ENCODE results near the gene DSP.

Gene DSP

DNA sequence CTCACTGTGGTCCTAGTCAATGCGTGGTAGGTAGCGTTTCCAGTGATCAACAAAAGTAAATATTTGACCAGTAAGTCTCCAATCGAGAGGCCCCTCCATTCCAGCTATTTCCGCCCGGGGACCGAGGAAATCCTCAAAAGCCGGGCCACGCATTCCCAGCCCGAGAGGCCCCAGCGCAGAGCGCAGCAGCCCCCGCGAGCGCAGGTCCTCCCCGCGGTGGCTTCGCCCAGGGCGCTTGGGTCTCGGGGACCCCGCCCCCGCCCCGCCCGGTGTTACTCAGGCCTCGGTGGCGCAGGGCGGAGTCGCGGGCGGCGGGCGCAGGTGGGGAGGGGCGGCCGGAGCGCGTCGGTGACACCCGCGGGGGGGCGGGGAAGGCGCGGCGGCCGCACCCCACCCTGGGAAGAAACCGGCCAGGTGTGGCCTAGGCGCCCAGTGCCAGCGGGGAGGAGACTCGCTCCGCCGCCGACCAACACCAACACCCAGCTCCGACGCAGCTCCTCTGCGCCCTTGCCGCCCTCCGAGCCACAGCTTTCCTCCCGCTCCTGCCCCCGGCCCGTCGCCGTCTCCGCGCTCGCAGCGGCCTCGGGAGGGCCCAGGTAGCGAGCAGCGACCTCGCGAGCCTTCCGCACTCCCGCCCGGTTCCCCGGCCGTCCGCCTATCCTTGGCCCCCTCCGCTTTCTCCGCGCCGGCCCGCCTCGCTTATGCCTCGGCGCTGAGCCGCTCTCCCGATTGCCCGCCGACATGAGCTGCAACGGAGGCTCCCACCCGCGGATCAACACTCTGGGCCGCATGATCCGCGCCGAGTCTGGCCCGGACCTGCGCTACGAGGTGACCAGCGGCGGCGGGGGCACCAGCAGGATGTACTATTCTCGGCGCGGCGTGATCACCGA lies at the start of gene DSP:
TSS of gene DSP (plus strand) at position 497 of the 890 bp plus-strand sequence. CDS start at position 742, 245 bp downstream.
- DNase-seq: no peak

GRCh38 chr6:7493866-7494265 lies 47.6 kb upstream of the DSP start:
- no peak for DNase-seq

DNA sequence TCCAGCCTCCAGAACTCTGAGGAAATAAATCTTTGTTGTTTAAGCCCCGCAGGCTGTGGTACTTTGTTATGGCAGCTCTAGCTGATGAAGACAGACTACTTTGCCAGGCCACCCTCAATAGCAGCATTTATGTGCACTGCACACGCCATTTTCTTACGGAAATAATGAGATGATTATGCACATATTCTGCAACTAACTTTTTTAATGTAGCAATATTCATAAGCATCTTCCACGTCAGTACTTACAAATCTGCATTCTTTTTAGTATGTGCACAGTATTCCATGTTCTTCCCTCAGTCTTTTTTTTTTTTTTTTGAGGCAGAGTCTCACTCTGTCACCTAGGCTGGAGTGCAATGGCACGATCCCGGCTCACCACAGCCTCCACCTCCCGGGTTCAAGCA lies 46.8 kb upstream of the DSP start:
- no peak for DNase-seq

DNA sequence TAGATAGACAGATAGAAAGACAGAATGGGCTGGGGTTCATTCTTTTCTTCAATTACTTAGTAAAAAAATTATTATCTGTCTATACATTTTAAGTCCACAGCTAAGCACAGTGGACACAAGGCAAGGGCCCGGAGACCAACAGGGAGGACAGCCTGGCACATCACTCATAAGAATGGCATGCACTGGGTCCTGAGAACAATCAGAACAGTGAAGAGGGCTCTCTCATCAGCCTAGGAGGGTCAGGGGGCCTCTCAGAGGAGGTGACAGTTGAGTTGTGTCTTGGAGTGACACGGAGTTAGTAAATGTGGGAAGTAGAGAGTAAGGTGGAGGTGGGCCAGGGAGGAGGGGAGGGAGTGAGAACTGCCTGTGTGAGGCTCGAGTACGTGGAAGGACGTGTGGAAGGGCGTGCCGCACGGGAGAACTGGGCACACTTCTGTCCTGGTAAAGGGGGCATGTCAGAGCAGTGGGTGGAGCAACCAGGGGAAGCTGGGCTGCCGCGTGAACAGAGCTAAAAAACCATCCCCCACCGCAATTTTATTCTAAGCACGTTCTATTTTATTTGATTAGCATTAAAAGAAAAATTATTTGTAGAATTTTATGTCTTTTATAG lies 45.1 kb upstream of the DSP start:
- no peak for DNase-seq

- DNase-seq: no peak
These were observed 40.7 kb upstream of the DSP start for GRCh38 chr6:7500752-7501282.

DNA sequence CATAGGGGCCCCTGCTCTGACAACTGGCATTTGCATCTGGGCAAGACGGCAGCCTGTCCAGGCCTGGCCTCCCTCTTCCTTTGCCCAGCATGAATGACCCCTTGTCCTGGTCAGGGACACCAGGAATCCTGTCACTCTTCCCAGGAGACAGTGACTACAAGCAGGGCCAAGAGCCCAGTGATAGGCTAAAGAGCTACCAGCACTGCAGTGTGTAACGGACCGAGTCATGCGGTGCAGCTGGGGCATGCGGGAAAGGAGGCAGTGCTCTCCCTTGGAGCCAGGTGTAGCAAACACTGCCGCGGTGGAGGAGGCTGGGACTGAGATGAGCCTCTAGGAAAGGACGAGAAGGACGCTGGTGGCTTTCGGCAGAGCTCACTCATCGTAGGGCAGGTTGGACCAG lies 38.7 kb upstream of the DSP start:
- no peak for DNase-seq

DNA sequence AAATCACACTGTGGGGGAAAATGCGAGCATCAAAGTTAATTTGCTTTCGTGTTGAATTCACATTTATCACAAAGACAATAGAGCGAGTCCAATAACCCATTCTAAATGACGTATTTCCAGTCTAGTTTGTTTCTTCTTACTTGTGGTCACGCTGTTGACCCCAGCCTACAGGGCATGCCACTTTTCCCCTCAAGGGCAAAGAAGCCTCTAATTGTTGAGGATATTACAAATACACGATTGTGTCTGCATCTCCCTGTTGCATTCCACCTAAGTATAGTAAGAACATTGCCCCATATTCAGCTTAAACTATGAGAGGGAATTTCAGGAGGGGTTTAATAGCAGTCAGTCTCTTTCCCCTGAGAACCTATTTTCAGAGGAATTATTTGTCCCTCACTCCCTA lies 37.4 kb upstream of the DSP start:
- no peak for DNase-seq

DNA sequence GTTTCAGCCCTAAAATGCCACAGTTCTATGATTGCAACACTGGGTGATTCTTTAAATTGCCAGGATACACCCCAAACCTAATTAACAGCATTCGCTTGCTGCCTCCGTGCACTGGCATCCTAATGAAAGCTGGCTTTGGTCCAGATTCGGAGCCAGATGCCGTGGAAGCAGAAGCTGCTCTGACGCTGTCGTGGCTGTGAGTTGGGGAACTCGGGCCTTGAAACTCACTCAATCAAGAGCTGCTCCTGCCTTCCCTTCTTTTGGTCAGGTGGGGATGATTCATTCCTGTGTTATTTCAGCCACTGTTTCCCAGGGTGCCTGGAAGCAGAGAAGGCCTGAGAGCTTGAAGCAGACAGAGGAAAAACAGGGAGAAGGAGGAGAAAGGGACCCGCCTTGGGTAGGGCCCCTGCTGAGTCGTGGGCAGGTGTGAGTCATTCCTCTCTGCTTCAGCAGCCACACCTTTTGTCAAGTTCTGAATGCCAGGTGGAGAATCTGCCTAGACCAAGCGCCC lies 36.2 kb upstream of the DSP start:
- DNase-seq: no peak

DNA sequence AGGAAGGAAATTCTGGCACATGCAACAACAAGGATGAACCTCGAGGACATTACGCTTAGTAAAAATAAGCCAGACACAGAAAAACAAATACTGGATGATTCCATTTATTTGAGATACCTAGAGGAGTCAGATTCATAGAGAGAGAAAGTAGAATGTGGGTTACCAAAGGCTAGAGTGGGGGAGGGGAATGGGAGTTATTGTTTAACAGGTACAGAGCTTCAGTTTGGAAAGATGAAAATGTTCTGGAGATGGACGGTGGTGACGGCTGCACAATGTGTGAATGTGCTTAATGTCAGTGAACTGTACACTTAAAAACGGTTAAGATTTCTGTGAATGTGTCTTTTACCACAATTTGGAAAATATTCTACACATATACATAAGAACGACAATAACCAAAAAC lies 33.9 kb upstream of the DSP start:
- no peak for DNase-seq

DNA sequence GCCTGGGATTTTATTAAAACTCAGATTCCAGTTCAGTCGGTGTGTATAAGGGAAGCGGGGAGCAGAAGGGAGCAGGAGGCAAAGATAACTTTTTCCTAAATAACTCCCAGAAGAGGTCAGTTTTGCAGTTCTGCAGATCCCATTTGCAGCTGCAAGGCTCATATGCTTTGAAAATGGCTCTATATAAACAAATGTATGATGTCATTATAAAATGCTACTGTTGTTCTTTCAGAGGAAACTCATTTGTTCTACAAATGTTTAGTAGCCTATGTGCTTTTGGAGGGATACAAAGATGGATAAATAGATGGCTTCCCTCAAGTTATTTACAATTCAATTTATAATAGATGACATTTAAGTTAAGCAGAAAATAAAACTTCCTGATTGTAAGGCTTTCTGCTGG lies 29.2 kb upstream of the DSP start:
- no peak for DNase-seq

- DNase-seq: no peak
These were observed 27.9 kb upstream of the DSP start for GRCh38 chr6:7513529-7513928.

- no peak for DNase-seq
These were observed 26.1 kb upstream of the DSP start for GRCh38 chr6:7515363-7515762.

DNA sequence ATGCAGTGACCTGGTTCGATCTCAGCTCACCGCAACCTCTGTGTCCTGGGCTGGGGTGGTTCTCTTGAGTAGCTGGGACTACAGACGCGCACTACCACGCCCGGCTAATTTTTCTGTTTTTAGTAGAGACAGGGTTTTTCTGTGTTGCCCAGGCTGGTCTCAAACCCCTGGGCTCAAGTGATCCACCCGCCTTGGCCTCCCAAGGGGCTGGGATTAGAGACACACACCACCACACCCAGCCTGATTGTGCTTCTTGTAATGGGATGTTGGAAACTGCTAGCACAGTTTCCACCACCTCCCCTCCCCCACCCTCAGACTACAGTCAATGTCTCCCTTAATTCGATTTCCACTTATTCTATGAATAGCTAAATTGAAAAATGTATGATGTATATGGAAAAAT lies 22.6 kb upstream of the DSP start:
- DNase-seq: no peak

DNA sequence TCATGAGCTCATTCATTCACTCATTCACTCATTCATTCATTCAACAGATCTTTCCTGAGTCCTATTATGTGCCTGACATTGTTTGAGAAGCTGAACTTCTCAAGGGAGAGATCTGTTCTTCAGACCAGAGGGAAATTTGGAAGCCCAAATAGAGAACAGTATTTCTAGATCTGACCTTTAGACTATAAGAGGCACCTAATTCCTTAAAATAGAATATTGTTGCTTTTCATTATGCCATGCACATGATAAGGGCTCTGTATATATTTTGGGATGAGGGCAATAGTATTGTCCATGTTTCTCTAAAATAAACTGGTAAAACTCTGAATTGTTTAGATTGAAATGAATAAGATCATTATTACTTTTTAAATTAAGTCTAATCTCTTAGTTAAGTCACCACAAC lies 18.6 kb upstream of the DSP start:
- no peak for DNase-seq

GRCh38 chr6:7523922-7524321 lies 17.5 kb upstream of the DSP start:
- no peak for DNase-seq

DNA sequence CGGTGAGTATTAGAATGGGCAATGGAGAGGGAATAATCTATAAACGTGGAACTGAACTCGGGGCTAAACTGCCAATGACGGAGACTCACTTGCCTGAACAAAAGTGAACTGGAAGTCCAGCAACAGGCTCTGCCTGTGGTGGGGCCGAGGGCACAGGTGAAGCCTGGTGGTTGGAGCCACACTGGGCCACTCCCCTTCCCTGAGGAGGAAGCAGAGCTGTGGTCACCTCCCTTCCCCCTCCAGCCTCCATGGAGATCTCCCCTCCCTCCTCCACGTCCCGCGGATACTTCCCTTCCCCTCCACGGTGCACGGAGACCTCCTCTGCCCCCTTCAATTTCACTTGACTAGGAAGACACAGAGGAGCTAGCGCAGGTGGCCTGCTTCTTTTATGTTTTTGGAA lies 14.7 kb upstream of the DSP start:
- DNase-seq: no peak

- no peak for DNase-seq
These were observed 12.9 kb upstream of the DSP start for GRCh38 chr6:7528565-7528964.

DNA sequence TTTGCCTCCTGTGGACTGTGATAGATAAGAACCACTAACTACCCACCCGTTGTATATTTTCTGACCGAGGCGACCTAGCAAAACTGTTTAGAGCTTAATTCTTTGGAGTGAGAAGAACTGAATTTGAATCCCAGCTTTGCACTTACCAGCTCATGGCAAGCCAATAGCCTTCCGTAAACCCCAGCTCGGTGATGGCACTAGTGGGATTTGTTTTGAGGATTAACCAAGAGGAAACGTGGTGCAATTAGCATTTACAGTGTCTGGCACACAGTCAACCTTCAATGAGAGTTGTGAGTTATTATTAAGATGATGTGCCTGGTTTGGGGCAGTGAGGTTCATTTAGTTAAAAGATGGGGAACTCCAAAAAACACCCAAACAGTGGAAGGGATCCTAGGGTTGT lies 12.3 kb upstream of the DSP start:
- no peak for DNase-seq

DNA sequence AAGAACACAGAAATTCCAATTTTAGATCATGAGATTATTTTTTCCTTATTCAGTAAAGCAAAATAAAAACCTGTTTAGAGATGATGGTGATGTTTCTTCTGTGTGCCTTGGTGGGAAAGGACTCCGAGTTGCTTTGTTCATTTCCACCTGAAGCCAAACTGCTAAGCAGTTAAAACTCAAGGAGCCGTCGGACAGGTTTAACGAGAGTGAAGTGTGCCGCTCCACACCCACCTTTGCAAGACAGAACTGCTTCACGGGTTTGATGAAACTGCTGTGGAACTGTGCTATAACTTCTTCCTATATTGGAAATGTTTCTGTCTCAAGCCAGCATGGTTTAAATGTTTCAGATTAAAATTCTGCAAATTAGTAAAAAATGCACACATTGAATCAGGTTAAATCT lies 9.2 kb upstream of the DSP start:
- no peak for DNase-seq

DNA sequence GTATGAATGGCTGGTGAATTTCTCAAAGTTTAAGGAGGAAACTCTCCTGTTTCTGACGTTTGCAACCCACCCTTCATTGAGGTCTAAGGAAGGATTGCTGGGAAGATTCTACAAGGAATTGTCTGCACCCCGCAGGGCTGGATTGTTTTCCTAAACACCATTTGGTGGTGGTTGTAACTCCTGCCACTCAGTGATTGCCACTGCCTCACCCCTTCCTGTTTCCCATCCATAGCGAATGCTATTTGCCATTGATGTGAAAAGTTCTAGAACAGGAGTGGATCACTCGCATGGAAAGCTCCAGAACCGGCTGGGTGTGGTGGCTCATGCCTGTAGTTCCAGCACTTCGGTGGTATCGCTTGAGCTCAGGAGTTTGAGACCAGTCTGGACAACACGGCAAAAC lies 8.7 kb upstream of the DSP start:
- no peak for DNase-seq

DNA sequence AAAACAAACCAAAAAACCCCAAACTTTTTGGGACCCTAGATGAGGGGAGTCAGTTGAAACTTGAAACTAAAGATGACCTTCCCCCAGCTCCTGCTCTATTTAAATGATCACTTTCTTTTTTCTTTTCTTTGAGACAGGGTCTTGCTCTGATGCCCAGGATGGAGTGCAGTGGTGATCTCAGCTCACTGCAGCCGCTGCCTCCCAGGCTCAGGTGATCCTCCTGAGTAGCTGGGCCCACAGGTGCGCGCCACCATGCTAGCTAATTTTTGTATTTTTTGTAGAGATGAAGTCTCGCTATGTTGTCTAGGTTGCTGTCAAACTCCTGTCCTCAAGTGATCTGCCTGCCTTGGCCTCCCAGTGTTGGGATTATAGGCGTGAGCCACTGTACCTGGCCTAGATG lies 7.3 kb upstream of the DSP start:
- no peak for DNase-seq

DNA sequence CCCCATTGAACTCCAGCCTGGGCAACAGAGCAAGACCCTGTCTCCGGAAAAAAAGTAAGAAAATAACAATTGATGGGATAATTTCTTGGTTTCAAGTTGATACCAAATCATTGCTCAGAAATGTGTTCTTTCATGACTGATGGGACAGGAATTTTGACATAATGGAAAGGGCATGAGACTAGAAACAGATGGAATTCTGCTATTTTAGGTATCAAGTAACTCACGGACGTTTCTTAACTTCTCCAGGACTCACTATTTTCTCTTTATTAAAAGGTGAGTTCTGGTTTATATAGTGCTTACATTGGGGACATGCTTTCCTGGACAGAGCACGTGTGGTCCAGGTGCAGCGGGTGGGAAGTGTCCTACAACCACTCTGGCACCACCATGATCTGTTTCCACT lies 6.0 kb upstream of the DSP start:
- DNase-seq: no peak

DNA sequence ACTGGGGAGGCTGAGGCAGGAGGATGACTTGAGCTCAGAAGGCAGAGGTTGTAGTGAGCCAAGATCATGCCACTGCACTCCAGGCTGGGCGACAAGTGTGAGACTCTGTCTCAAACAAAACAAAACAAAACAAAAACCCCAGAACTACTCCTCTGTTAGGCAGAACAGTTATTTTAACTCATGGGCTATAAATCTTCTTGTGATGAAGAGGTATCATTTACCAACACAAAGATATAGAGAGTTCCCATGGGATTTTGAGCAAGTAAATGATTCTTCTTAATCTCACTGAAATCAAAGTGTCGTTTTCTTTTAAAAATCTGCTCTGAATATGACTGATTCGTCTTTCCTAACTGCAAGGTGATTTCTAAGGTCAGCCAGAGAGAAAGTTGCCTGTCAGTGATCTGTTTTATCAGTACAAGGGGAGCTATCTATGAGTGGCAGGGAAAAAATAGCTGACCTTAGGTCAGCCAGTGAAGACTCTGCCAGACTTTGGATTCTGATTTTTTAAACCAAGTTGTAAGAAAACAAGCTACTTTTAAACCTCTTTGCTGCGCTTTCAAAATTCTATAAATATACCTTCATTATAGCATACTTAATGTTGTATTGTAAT lies 3.8 kb upstream of the DSP start:
- DNase-seq: no peak

DNA sequence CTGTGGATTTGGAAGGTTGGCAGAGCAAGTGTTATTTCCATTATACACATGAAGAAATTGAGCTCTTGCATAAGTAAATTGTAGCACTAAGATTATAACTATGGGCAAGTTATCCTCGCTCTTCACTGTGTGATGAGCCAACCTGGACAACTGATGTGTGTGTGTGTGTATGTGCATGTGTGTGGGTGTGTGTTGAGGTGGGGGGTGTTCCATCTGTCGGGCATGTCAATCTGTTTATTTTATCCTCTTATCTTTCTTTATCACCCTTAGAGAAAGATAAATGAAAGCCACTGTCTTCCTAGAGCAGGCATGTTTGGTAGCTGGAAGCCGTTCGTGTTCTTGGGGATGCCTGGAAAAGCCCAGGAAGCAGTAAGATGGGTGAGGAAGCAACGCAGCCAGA lies 3.0 kb upstream of the DSP start:
- no peak for DNase-seq
